H1 (cell line): ENCODE measurements around the gene LMX1B. TPM values are rescaled to one million over a fixed set of nuclear protein-coding genes. Genes with fewer than 3 reads are reported as not detected.

Source experiments
- CTCF ChIA-PET: fragments of 300-600 bp; sonication (Branson Sonifier 250); formaldehyde crosslinking; loops from one replicate; lab custom pipeline; 2021; ENCODE audit not compliant: partially characterized antibody; lab: Charles Lee
- POLR2A ChIA-PET: fragments of 300-600 bp; sonication (Branson Sonifier 250); formaldehyde crosslinking; loops from one replicate; lab custom pipeline; 2021; ENCODE audit warnings: inconsistent platforms; ENCODE audit not compliant: partially characterized antibody; lab: Charles Lee
- DNase-seq, 2 experiments: peaks; one replicate each; pipeline versions ENCODE4 v3.0.0 to v3.0.0-alpha.2; 2010 to 2022; ENCODE audit warnings: low spot score in 2 of 2, low read depth in 1 of 2, mixed read lengths in 1 of 2
- FAIRE-seq: peaks from 2 replicates; lab custom pipeline; 2011; peaks lifted over from hg19 to GRCh38; lab: Jason Lieb, UNC
- H2AFZ ChIP-seq: 2 replicates; pipeline ENCODE4 v1.8.1; 2012; ENCODE audit warnings: low read length, inconsistent platforms
- H2AK5ac ChIP-seq: 2 replicates; pipeline ENCODE4 v1.6.1; 2013; ENCODE audit warnings: low read depth, low read length
- H2BK120ac ChIP-seq: replicated peaks from 2 replicates; pipeline ENCODE3; 2013; ENCODE audit warnings: low read depth, low read length, inconsistent platforms
- H2BK12ac ChIP-seq: 2 replicates; pipeline ENCODE4 v1.6.1; 2013; ENCODE audit warnings: low read depth, low read length
- H2BK15ac ChIP-seq: 2 replicates; pipeline ENCODE4 v1.6.1; 2013; ENCODE audit warnings: low read length
- H2BK20ac ChIP-seq: 2 replicates; pipeline ENCODE4 v1.6.1; 2013; ENCODE audit warnings: low read length
- H2BK5ac ChIP-seq: 2 replicates; pipeline ENCODE4 v1.6.1; 2013; ENCODE audit warnings: low read depth, low read length
- H3K14ac ChIP-seq: 2 replicates; pipeline ENCODE4 v1.6.1; 2013; ENCODE audit warnings: inconsistent platforms; ENCODE audit not compliant: insufficient read length
- H3K18ac ChIP-seq: 2 replicates; pipeline ENCODE4 v1.6.1; 2013; ENCODE audit warnings: low read length; ENCODE audit errors: extremely low read depth
- H3K23ac ChIP-seq: 2 replicates; pipeline ENCODE4 v1.6.1; 2013; ENCODE audit warnings: inconsistent platforms; ENCODE audit not compliant: insufficient read length
- H3K23me2 ChIP-seq: 2 replicates; pipeline ENCODE4 v1.6.1; 2013; ENCODE audit warnings: low read depth, low read length
- H3K27ac ChIP-seq: 2 replicates; pipeline ENCODE4 v1.6.1; 2011; ENCODE audit warnings: low read depth, low read length, inconsistent platforms
- H3K27me3 ChIP-seq, 4 experiments: replicated peaks in 1 of 4; 1 replicate in 1 of 4; 2 replicates in 3 of 4; pipeline versions ENCODE4 v1.6.1 to v1.8.1; 2011 to 2013; ENCODE audit warnings: low read length in 3 of 4, mild to moderate bottlenecking in 3 of 4, inconsistent platforms in 2 of 4, mixed read lengths in 2 of 4, moderate library complexity in 1 of 4; ENCODE audit not compliant: control insufficient read depth in 3 of 4, insufficient read depth in 3 of 4; ENCODE audit errors: extremely low read depth in 1 of 4
- H3K36me3 ChIP-seq, 4 experiments: 2 replicates each; pipeline versions ENCODE4 v1.6.1 to v1.8.1; 2011 to 2013; ENCODE audit warnings: mild to moderate bottlenecking in 4 of 4, low read length in 3 of 4, moderate library complexity in 2 of 4, control low read depth in 1 of 4, inconsistent platforms in 1 of 4; ENCODE audit not compliant: insufficient read depth in 4 of 4, control insufficient read depth in 2 of 4
- H3K4ac ChIP-seq: replicated peaks from 2 replicates; pipeline ENCODE3; 2013; ENCODE audit warnings: low read length, low read depth, mixed read lengths, inconsistent platforms; ENCODE audit not compliant: insufficient read length
- H3K4me1 ChIP-seq, 4 experiments: replicated peaks in 1 of 4; 1 replicate in 1 of 4; 2 replicates in 3 of 4; pipeline versions ENCODE4 v1.6.1 to v1.8.1; 2011 to 2013; ENCODE audit warnings: low read length in 3 of 4, inconsistent platforms in 2 of 4, mixed read lengths in 1 of 4; ENCODE audit not compliant: insufficient read depth in 4 of 4, control insufficient read depth in 3 of 4
- H3K4me2 ChIP-seq, 2 experiments: 2 replicates each; pipeline versions ENCODE4 v1.6.1 to v1.8.1; 2011 to 2013; ENCODE audit warnings: low read depth in 2 of 2, low read length in 2 of 2, control low read depth in 1 of 2, inconsistent platforms in 1 of 2, mild to moderate bottlenecking in 1 of 2; ENCODE audit not compliant: insufficient read depth in 1 of 2
- H3K4me3 ChIP-seq, 4 experiments: fragments of 200-600, 300-600 bp in 1 of 4; sonication (generic), shearing (Covaris generic), sonication (Bioruptor Twin) in 1 of 4; 2 replicates each; pipeline versions ENCODE4 v1.5.1 to v1.8.1; 2011 to 2016; ENCODE audit warnings: low read length in 4 of 4, low read depth in 3 of 4, control low read depth in 2 of 4, inconsistent platforms in 2 of 4, mild to moderate bottlenecking in 2 of 4, mixed read lengths in 1 of 4, moderate library complexity in 1 of 4; ENCODE audit not compliant: insufficient read depth in 2 of 4; ENCODE audit errors: extremely low read depth in 1 of 4
- H3K56ac ChIP-seq: replicated peaks from 2 replicates; pipeline ENCODE3; 2013; ENCODE audit warnings: low read depth, mild to moderate bottlenecking, mixed read lengths, low read length, inconsistent platforms; ENCODE audit not compliant: insufficient read length
- H3K79me1 ChIP-seq: 2 replicates; pipeline ENCODE4 v1.6.1; 2013; ENCODE audit warnings: low read depth, low read length, control low read depth
- H3K79me2 ChIP-seq, 2 experiments: 2 replicates each; pipeline versions ENCODE4 v1.6.1 to v1.8.1; 2012 to 2013; ENCODE audit warnings: low read length in 2 of 2, mild to moderate bottlenecking in 2 of 2, inconsistent platforms in 1 of 2; ENCODE audit not compliant: insufficient read depth in 2 of 2, control insufficient read depth in 1 of 2
- H3K9ac ChIP-seq, 4 experiments: replicated peaks in 1 of 4; 1 replicate in 1 of 4; 2 replicates in 3 of 4; pipeline versions ENCODE4 v1.6.1 to v1.8.1; 2011 to 2013; ENCODE audit warnings: low read depth in 3 of 4, low read length in 3 of 4, control low read depth in 2 of 4, mild to moderate bottlenecking in 2 of 4, moderate library complexity in 2 of 4, inconsistent platforms in 1 of 4; ENCODE audit errors: extremely low read depth in 1 of 4
- H3K9me3 ChIP-seq, 2 experiments: 2 replicates each; pipeline versions ENCODE4 v1.6.1 to v1.8.1; 2012 to 2013; ENCODE audit warnings: mild to moderate bottlenecking in 2 of 2, moderate library complexity in 2 of 2, control low read depth in 1 of 2, inconsistent platforms in 1 of 2, low read depth in 1 of 2, low read length in 1 of 2, mixed read lengths in 1 of 2; ENCODE audit not compliant: insufficient read depth in 2 of 2
- H4K20me1 ChIP-seq, 2 experiments: replicated peaks in 1 of 2; 2 replicates each; pipeline versions ENCODE3 to v1.8.1; 2011 to 2013; ENCODE audit warnings: inconsistent platforms in 2 of 2, low read length in 2 of 2, mild to moderate bottlenecking in 1 of 2; ENCODE audit not compliant: insufficient read depth in 2 of 2, control insufficient read depth in 1 of 2
- H4K5ac ChIP-seq: 2 replicates; pipeline ENCODE4 v1.6.1; 2013; ENCODE audit warnings: low read length, low read depth, mixed read lengths, inconsistent platforms; ENCODE audit not compliant: insufficient read length
- H4K8ac ChIP-seq: 2 replicates; pipeline ENCODE4 v1.8.0; 2013; ENCODE audit warnings: mild to moderate bottlenecking, moderate library complexity, low read length, inconsistent platforms; ENCODE audit not compliant: insufficient read depth; ENCODE audit errors: extremely low read depth
- H4K91ac ChIP-seq: replicated peaks from 2 replicates; pipeline ENCODE3; 2013; ENCODE audit warnings: low read length, mixed read lengths, inconsistent platforms; ENCODE audit not compliant: insufficient read length
- BACH1 ChIP-seq: IDR thresholded peaks from 2 replicates; pipeline ENCODE4 v1.6.1; 2012; ENCODE audit warnings: low read length, improper control_type of control experiment
- BRCA1 ChIP-seq: IDR thresholded peaks from 2 replicates; pipeline ENCODE4 v1.6.1; 2012; ENCODE audit warnings: low read depth, low read length, improper control_type of control experiment
- CHD1 ChIP-seq: IDR thresholded peaks from 2 replicates; pipeline ENCODE4 v1.6.1; 2012; ENCODE audit warnings: low read depth, low read length, improper control_type of control experiment
- EP300 ChIP-seq, 2 experiments: IDR thresholded peaks; 1 replicate in 1 of 2; 2 replicates in 1 of 2; pipeline ENCODE4 v1.6.1; 2011 to 2012; ENCODE audit warnings: low read depth in 2 of 2, low read length in 2 of 2, mild to moderate bottlenecking in 2 of 2, borderline replicate concordance in 1 of 2, inconsistent platforms in 1 of 2, moderate library complexity in 1 of 2
- GABPA ChIP-seq: IDR thresholded peaks from 2 replicates; pipeline ENCODE4 v1.6.1; 2011; ENCODE audit warnings: mild to moderate bottlenecking, low read length, moderate library complexity, borderline replicate concordance; ENCODE audit not compliant: insufficient read depth
- JUN ChIP-seq: IDR thresholded peaks from 2 replicates; pipeline ENCODE4 v1.6.1; 2011; ENCODE audit warnings: low read depth, mild to moderate bottlenecking, improper control_type of control experiment, low read length
- NRF1 ChIP-seq: IDR thresholded peaks from 2 replicates; pipeline ENCODE4 v1.6.1; 2011; ENCODE audit warnings: mild to moderate bottlenecking, low read depth, low read length, improper control_type of control experiment
- RFX5 ChIP-seq: IDR thresholded peaks from 2 replicates; pipeline ENCODE4 v1.6.1; 2011; ENCODE audit warnings: low read depth, low read length, improper control_type of control experiment, borderline replicate concordance
- RNF2 ChIP-seq: fragments of 200-900, 300-1000 bp; sonication (generic); IDR thresholded peaks from 2 replicates; pipeline ENCODE4 v1.7.1; 2016; ENCODE audit warnings: borderline replicate concordance, low read depth, mild to moderate bottlenecking, antibody characterized with exemption, low read length; ENCODE audit not compliant: poor library complexity, severe bottlenecking; ENCODE audit errors: missing control alignments
- SIX5 ChIP-seq: IDR thresholded peaks from 2 replicates; pipeline ENCODE4 v1.6.1; 2011; ENCODE audit warnings: mild to moderate bottlenecking, low read depth, low read length
- SP4 ChIP-seq: IDR thresholded peaks from 2 replicates; pipeline ENCODE4 v1.6.1; 2012; ENCODE audit warnings: low read length, inconsistent platforms
- TEAD4 ChIP-seq: IDR thresholded peaks from 2 replicates; pipeline ENCODE4 v1.6.1; 2012; ENCODE audit warnings: low read depth, low read length, inconsistent platforms, mixed read lengths
- WGBS, 2 experiments: shearing (Covaris generic) in 1 of 2; methylation state at CpG; one replicate each; pipeline versions ENCODE4 v1.1.6 to v1.1.7; 2013 to 2015; ENCODE audit warnings: low lambda C conversion rate in 2 of 2, mixed read lengths in 2 of 2, inconsistent platforms in 1 of 2, low coverage in 1 of 2, missing lambda C conversion rate in 1 of 2; ENCODE audit not compliant: insufficient replicate concordance in 2 of 2, insufficient coverage in 1 of 2, insufficient read length in 1 of 2; ENCODE audit errors: extremely low coverage in 1 of 2, missing lambda C conversion rate in 1 of 2; 5-methylcytosine and 5-hydroxymethylcytosine counted together
- polyA plus RNA-seq, 7 experiments: library from polyadenylated mRNA; depleted of rRNA in 3 of 7; stranded (reverse) in 5 of 7; unstranded in 2 of 7; fragments of >200 nt in 5 of 7; fragments of 200-250 nt in 2 of 7; gene quantifications; 1 replicate in 5 of 7; 2 replicates in 1 of 7; 4 replicates in 1 of 7; pipeline versions ENCODE4 v1.2.1 to v1.2.3, GENCODE V29; 2011 to 2013; ENCODE audit warnings: missing spikeins in 2 of 7, mixed read lengths in 2 of 7
- total RNA-seq: library from RNA; stranded (reverse); fragmentation: NEBNext Ultra II Directional; extraction: Animal tissue kit (Norgen Biotek cat#: 25700); gene quantifications from 2 replicates; pipeline ENCODE4 v1.2.1, GENCODE V29; 2021
- TF ChIP-seq, protein P1 (sequence below): IDR thresholded peaks from 2 replicates; pipeline ENCODE4 v1.6.1; 2012; ENCODE audit warnings: inconsistent platforms
- TF ChIP-seq, protein P2 (sequence below): IDR thresholded peaks from 2 replicates; pipeline ENCODE4 v1.6.1; 2011; ENCODE audit warnings: low read depth, mild to moderate bottlenecking, low read length; ENCODE audit not compliant: insufficient read depth

Gene LMX1B
- total and polyA plus RNA-seq, 2 of the 8 experiments (the other 6 are each of a cell fraction or from before 2014, with no cell fraction given), result 0.09 to 0.37 TPM

DNA sequence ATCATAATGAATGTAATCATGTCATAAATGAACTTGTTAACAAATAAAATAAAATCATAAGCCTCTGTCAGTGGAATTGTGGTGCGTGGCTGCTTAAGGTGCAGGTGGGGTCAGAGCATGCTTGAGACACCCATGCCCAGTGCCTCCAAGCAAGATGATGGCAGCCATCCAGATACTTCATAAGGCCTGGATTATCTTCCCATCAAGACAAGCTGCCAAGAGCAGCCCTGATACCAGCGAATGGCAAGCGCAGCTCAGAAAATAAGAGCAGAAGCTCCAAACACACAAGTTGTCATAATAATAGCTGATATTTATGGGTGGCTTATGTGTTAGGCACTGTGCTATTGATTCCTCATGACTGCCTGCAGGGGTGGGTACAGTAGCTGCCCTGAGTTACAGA, 21.8 kb upstream of the LMX1B start:
- Histone ChIP-seq H2BK5ac (no peak overlapping the region), H3K56ac (no peak overlapping the region), H3K4me2 (no peak overlapping the region), H3K9me3 (no peaks in the 10 kb centered on the region), H2AFZ (no peak overlapping the region), H2BK20ac (no peak overlapping the region), H3K27me3 (no peaks in the 10 kb centered on the region), H3K4me1 (peaks cover 0 to 7% (median 1%) of the 10 kb centered on the region in 4 experiments; a peak in 1 of 7 replicates), H3K18ac (no peak overlapping the region), H4K91ac (no peak overlapping the region), H4K8ac (no peak overlapping the region), H3K4me3 (no peak overlapping the region), H3K79me2 (no peaks in the 10 kb centered on the region), H3K4ac (no peak overlapping the region), H2BK120ac (no peak overlapping the region), H2AK5ac (no peak overlapping the region), H3K79me1 (no peaks in the 10 kb centered on the region), H3K27ac (no peak overlapping the region), H3K14ac (no peak overlapping the region), H3K23ac (no peak overlapping the region), H4K5ac (no peak overlapping the region), H3K23me2 (no peaks in the 10 kb centered on the region), H3K9ac (no peak overlapping the region), H2BK12ac (no peak overlapping the region), H3K36me3 (no peaks in the 10 kb centered on the region), H4K20me1 (no peaks in the 10 kb centered on the region), H2BK15ac (no peak overlapping the region)
- CTCF ChIA-PET, result interaction anchor here (1.4 to 2.8 kb wide), 5 partner anchors 8 to 111 kb away, joined by 5 to 8 read pairs (median 5); no protein-coding TSS in a partner anchor
- WGBS, 2 experiments, result 96% methylated on average over 3 of the region's 3 CpGs; no CpG with 5 or more reads in 1 of the 2 experiments
- DNase-seq (no peak), FAIRE-seq (no peak)
- POLR2A ChIA-PET, result no interaction called here
- TF ChIP-seq EP300 (IDR thresholded peaks at IDR 0.05; ENCODE audit: borderline replicate concordance in 1 of 2, low read depth in 2 of 2, low read length in 2 of 2) (no peak), RNF2 (no peak), RFX5 (no peak), GABPA (no peak), TEAD4 (no peak), NRF1 (no peak), JUN (no peak), BACH1 (no peak), SIX5 (no peak), SP4 (no peak), CHD1 (no peak), BRCA1 (no peak)
- TF ChIP-seq, protein P1, sequence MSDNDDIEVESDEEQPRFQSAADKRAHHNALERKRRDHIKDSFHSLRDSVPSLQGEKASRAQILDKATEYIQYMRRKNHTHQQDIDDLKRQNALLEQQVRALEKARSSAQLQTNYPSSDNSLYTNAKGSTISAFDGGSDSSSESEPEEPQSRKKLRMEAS, result no peak
- TF ChIP-seq, protein P2, sequence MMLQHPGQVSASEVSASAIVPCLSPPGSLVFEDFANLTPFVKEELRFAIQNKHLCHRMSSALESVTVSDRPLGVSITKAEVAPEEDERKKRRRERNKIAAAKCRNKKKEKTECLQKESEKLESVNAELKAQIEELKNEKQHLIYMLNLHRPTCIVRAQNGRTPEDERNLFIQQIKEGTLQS, result no peak
